Esophagus squamous epithelium (tissue), 5 donors: ENCODE results near the gene PCNT. TPM values are rescaled to one million over a fixed set of nuclear protein-coding genes. Genes with fewer than 3 reads are reported as not detected.

Experiments used
- DNase-seq: peaks from one replicate; lab custom pipeline; 2025; lab: John Stamatoyannopoulos, UW
- H3K27ac ChIP-seq, 4 donors: fragments of 200-600 bp; sonication (generic); one replicate each; pipeline ENCODE4 v1.5.1; 2016 to 2019; ENCODE audit warnings: mild to moderate bottlenecking in 1 of 4
- H3K27me3 ChIP-seq, 4 donors: fragments of 200-600 bp; sonication (generic); 1 replicate in 3 of 4; 2 replicates in 1 of 4; pipeline versions ENCODE4 v1.5.1 to v1.6.0; 2017 to 2021; ENCODE audit warnings: antibody characterized with exemption in 1 of 4
- H3K36me3 ChIP-seq, 3 donors: fragments of 200-600 bp; sonication (generic); one replicate each; pipeline ENCODE4 v1.5.1; 2016 to 2019
- H3K4me1 ChIP-seq, 3 donors: fragments of 200-600 bp; sonication (generic); one replicate each; pipeline ENCODE4 v1.5.1; 2017 to 2019
- H3K4me3 ChIP-seq, 4 donors: fragments of 200-600 bp; sonication (generic); 1 replicate in 3 of 4; 2 replicates in 1 of 4; pipeline ENCODE4 v1.5.1; 2016 to 2019; ENCODE audit warnings: mild to moderate bottlenecking in 2 of 4, moderate library complexity in 1 of 4
- H3K9me3 ChIP-seq, 3 donors: fragments of 200-600 bp; sonication (generic); one replicate each; pipeline ENCODE4 v1.5.1; 2016 to 2019
- CTCF ChIP-seq, 6 experiments: fragments of 450-650 bp in 4 of 6; fragments of 200-600 bp in 2 of 6; sonication (generic) in 2 of 6; IDR thresholded peaks; one replicate each; pipeline ENCODE4 v1.5.1; 2016 to 2019; ENCODE audit warnings: antibody characterized with exemption in 6 of 6, mild to moderate bottlenecking in 4 of 6, moderate library complexity in 4 of 6
- POLR2A ChIP-seq, 4 donors: fragments of 450-650 bp; IDR thresholded peaks; one replicate each; pipeline ENCODE4 v1.6.1; 2017; ENCODE audit warnings: antibody characterized with exemption in 4 of 4, mild to moderate bottlenecking in 4 of 4, moderate library complexity in 3 of 4
- WGBS, 2 donors: methylation state at CpG; one replicate each; pipeline ENCODE4 v1.1.5; 2018; 5-methylcytosine and 5-hydroxymethylcytosine counted together
- intact Hi-C: fragments of 100-400 bp; cut with DNase I; formaldehyde crosslinking; loops from one replicate; pipeline ENCODE4 v1.15.0; 2022
- total RNA-seq, 4 donors: library from RNA; depleted of rRNA; stranded (reverse); fragments of >200 nt; gene quantifications; one replicate each; pipeline ENCODE4 v1.1.0, GENCODE V29; 2016
- donor health status: DM: yes; HTN: yes; CAD: no.

Gene PCNT
- total RNA-seq, 4 donors from 2014 or later = 26.8 to 38.7 (median 29.9) TPM

- 92 to 100% methylated on average over 4 to 9 of the region's 29 CpGs for WGBS, 2 donors
- peaks cover 20 to 100% (median 38%) of the 10 kb centered on the region in 3 donors for H3K36me3 ChIP-seq
Observed at GRCh38 chr21:46435786-46436227, 111.9 kb downstream of the PCNT start.

GRCh38 chr21:46436621-46437020 is 112.7 kb downstream of the PCNT start:
- no peak for TF ChIP-seq CTCF (IDR thresholded peaks at IDR 0.05)
- TF ChIP-seq POLR2A (IDR thresholded peaks at IDR 0.05) = no peak
- Histone ChIP-seq H3K9me3 (no peaks in the 10 kb centered on the region), H3K27me3 (no peaks in the 10 kb centered on the region), H3K27ac (no peak overlapping the region), H3K4me3 (no peak overlapping the region), H3K4me1 (no peaks in the 10 kb centered on the region), H3K36me3 (peaks cover 14 to 100% (median 44%) of the 10 kb centered on the region in 3 donors)
- no peak for DNase-seq
- intact Hi-C loops = no loop called here
- WGBS, 2 donors = 83 to 96% methylated on average over 13 to 14 of the region's 15 CpGs

More at GRCh38 chr21:46435786-46436227, 111.9 kb downstream of the PCNT start:
- no peak for DNase-seq
- no peaks in the 10 kb centered on the region for H3K4me1 ChIP-seq
- H3K27me3 ChIP-seq = no peaks in the 10 kb centered on the region
- no peak overlapping the region for H3K27ac ChIP-seq
- H3K9me3 ChIP-seq = no peaks in the 10 kb centered on the region
- intact Hi-C loops = no loop called here
- no peak overlapping the region for H3K4me3 ChIP-seq
- TF ChIP-seq CTCF (IDR thresholded peaks at IDR 0.05) (no peak), POLR2A (IDR thresholded peaks at IDR 0.05) (no peak)

GRCh38 chr21:46437096-46437498 is 113.1 kb downstream of the PCNT start:
- 93 to 100% methylated on average over 3 to 5 of the region's 13 CpGs for WGBS, 2 donors
- TF ChIP-seq POLR2A (IDR thresholded peaks at IDR 0.05) (no peak), CTCF (IDR thresholded peaks at IDR 0.05) (no peak)
- no peak for DNase-seq
- Histone ChIP-seq H3K9me3 (no peaks in the 10 kb centered on the region), H3K4me1 (no peaks in the 10 kb centered on the region), H3K36me3 (peaks cover 9 to 100% (median 40%) of the 10 kb centered on the region in 3 donors), H3K4me3 (no peak overlapping the region), H3K27ac (no peak overlapping the region), H3K27me3 (no peaks in the 10 kb centered on the region)
- intact Hi-C loops = no loop called here

- intact Hi-C loops = no loop called here
- 85 to 95% methylated on average over 6 to 11 of the region's 13 CpGs for WGBS, 2 donors
- H3K36me3 ChIP-seq = peaks cover 8 to 100% (median 36%) of the 10 kb centered on the region in 3 donors
Observed at GRCh38 chr21:46437511-46437910, 113.6 kb downstream of the PCNT start.

GRCh38 chr21:46438241-46438640 is 114.3 kb downstream of the PCNT start:
- no peak overlapping the region for H3K27ac ChIP-seq
- H3K4me1 ChIP-seq = no peaks in the 10 kb centered on the region
- peaks cover 8 to 100% (median 34%) of the 10 kb centered on the region in 3 donors for H3K36me3 ChIP-seq
- no peak overlapping the region for H3K4me3 ChIP-seq
- intact Hi-C loops = no loop called here
- no peak for TF ChIP-seq POLR2A (IDR thresholded peaks at IDR 0.05)
- no peak for TF ChIP-seq CTCF (IDR thresholded peaks at IDR 0.05)
- no peaks in the 10 kb centered on the region for H3K27me3 ChIP-seq
- no peak for DNase-seq
- 95 to 96% methylated on average over 8 to 11 of the region's 11 CpGs for WGBS, 2 donors
- no peaks in the 10 kb centered on the region for H3K9me3 ChIP-seq

More at GRCh38 chr21:46437511-46437910, 113.6 kb downstream of the PCNT start:
- no peak for DNase-seq
- no peak overlapping the region for H3K4me3 ChIP-seq
- H3K4me1 ChIP-seq = no peaks in the 10 kb centered on the region
- H3K27me3 ChIP-seq = no peaks in the 10 kb centered on the region
- H3K27ac ChIP-seq = no peak overlapping the region
- no peaks in the 10 kb centered on the region for H3K9me3 ChIP-seq
- TF ChIP-seq CTCF (IDR thresholded peaks at IDR 0.05) (no peak), POLR2A (IDR thresholded peaks at IDR 0.05) (no peak)
